Measurements from ENCODE around the gene S100PBP. TPM values are rescaled to one million over a fixed set of nuclear protein-coding genes. Genes with fewer than 3 reads are reported as not detected.
A peak's percentile ranks its signal among the peaks of the same experiment; 100 is the strongest.

Gene S100PBP
- total and polyA plus RNA-seq, 2 of the 4 experiments (the other 2 are of a cell fraction): 13.9 to 20.3 TPM

DNA sequence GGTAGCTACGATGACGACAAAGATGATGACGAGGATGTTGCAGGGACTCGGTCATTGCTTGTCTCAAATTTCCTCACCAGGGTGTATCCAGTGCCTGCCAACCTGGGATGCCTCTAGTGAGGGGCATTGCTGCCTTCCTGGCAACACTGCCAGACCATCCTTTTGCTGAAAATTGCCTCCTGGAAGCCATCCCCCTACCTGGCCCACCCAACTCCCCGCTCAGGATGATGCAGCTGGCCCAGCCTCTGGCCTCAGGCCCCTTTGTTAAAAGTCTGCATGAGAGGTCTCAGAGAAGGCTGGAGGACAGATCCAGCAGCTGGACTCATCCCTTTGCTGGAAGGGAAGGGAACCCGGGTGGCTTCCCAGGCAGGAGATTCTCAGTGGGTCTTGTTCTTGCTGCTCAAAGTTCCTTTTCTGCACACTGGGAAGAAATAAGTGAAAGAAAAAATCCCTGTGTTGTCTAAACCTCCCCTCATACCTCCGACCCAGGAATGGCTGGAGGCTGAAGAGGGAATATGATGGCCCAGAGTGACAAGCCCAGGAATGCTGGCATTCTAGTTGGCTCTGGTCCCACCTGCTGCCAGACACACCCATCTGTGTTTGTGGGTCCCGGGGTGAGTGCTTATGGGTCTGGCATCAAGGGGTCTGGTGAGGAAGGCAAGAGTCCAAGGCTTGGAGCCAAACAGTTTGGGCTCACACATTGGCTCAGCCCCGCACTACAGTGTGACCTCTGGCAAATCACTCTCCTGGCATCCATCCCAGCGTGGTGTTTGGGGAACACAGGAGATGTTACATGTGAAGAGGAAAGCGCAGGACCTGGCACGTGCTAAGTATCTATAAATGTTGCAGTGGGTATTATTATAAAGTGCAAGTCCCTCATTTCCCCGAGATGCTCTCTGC lies 60.0 kb downstream of the S100PBP start (continued):
- TF ChIP-seq POLR2A (IDR thresholded peaks at IDR 0.05; ENCODE audit: low read depth, low read length) (no peak), FOS (IDR thresholded peaks at IDR 0.05; ENCODE audit: low read depth, low read length) (no peak)

DNA sequence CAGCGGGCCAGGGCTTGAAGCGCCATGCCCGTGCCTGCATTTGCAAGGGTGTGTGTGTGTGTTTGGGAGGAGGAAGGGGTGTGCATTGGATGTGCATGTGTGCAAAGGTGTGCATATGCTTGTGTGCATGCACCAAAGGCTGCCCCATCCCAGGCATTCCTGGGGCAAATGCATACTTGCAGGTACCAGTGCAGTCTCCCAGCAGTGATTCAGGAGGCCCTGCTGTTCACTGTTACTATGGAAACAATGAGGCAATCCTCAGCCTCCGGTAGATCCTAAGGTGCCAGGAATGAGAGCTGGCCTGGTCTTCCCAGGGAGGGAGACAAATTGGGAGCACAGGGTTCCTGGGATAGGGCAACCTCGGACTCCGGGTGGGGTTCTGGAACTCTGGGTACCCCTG lies 60.7 kb downstream of the S100PBP start:
- no peaks in the 10 kb centered on the region for H3K36me3 ChIP-seq (ENCODE audit: control insufficient read depth, insufficient read depth, low read length)
- H4K5ac ChIP-seq (ENCODE audit: low read depth, low read length): no peak overlapping the region
- H4K20me1 ChIP-seq (ENCODE audit: insufficient read depth, low read length): no peaks in the 10 kb centered on the region
- no peak overlapping the region for H3K14ac ChIP-seq (replicated peaks; ENCODE audit: low read depth, low read length)
- ATAC-seq (ENCODE audit: low read depth) (peak; percentile 40; the same call in 1 of the 2 replicates), DNase-seq (peak; percentile 30)
- intact Hi-C loops (cut with micrococcal nuclease) (no loop called here), in situ Hi-C loops (cut with MboI; ENCODE audit: low sequenced_read_pairs) (no loop called here), dilution Hi-C loops (cut with HindIII; ENCODE audit: low sequenced_read_pairs, unreplicated experiment) (no loop called here)
- no peak overlapping the region for H3K56ac ChIP-seq (ENCODE audit: extremely low read depth, insufficient read depth, low read length)
- no peak overlapping the region for H4K91ac ChIP-seq (ENCODE audit: insufficient read depth, low read depth, low read length)
- H4K8ac ChIP-seq (ENCODE audit: low read depth in 2 of 2, low read length in 2 of 2): no peak overlapping the region
- H2BK5ac ChIP-seq (ENCODE audit: low read depth, low read length, poor library complexity, severe bottlenecking): no peak overlapping the region
- ChIA-PET POLR2A (ENCODE audit: unreplicated experiment) (no interaction called here), CTCF (interaction anchor here (0.7 kb wide), 1 partner anchor 14 kb away, joined by 3 read pairs; no protein-coding TSS in a partner anchor)
- H3K4me1 ChIP-seq (ENCODE audit: control insufficient read depth, insufficient read depth, low read length): no peaks in the 10 kb centered on the region
- H3K79me1 ChIP-seq (ENCODE audit: low read depth in 1 of 2, low read length in 2 of 2): no peaks in the 10 kb centered on the region
- no peak overlapping the region for H2BK120ac ChIP-seq (ENCODE audit: low read depth, low read length)
- no peaks in the 10 kb centered on the region for H3K9me3 ChIP-seq (ENCODE audit: control insufficient read depth, insufficient read depth, low read length)
- no peak overlapping the region for H3K4me3 ChIP-seq (ENCODE audit: insufficient read depth, low read depth, low read length)
- H3K27ac ChIP-seq (ENCODE audit: insufficient read depth, low read length): no peak overlapping the region
- no peak overlapping the region for H3K23ac ChIP-seq (ENCODE audit: low read depth, low read length)
- no peak overlapping the region for H3K4ac ChIP-seq (ENCODE audit: low read depth, low read length)
- BruUV-seq (replicated peaks): no TSS peak
- no peak overlapping the region for H3K18ac ChIP-seq (ENCODE audit: low read depth, low read length)
- no peak overlapping the region for H2BK15ac ChIP-seq (ENCODE audit: low read depth, low read length)
- no peak overlapping the region for H3K4me2 ChIP-seq (ENCODE audit: low read depth, low read length)
- H2BK20ac ChIP-seq (ENCODE audit: low read depth, low read length): no peak overlapping the region
- H2AK5ac ChIP-seq (ENCODE audit: low read depth, low read length): no peak overlapping the region
- no peak overlapping the region for H2AFZ ChIP-seq (replicated peaks; ENCODE audit: low read length, poor library complexity)
- TF ChIP-seq CEBPB (IDR thresholded peaks at IDR 0.05; ENCODE audit: low read depth, low read length) (peak; percentile 66; the same call in 1 of the 2 replicates), RFX5 (IDR thresholded peaks at IDR 0.05; ENCODE audit: low read depth, low read length) (no peak)
- H3K9ac ChIP-seq (ENCODE audit: low read depth, low read length): no peak overlapping the region
- H2AK9ac ChIP-seq (replicated peaks; ENCODE audit: low read depth, low read length, poor library complexity): no peak overlapping the region
- WGBS, 2 experiments (ENCODE audit: extremely low coverage in 2 of 2, insufficient read length in 1 of 2): 60% methylated on average over 1 of the region's 6 CpGs; no CpG with 5 or more reads in 1 of the 2 experiments
- H3K9me1 ChIP-seq (ENCODE audit: insufficient read depth, low read length): 0 out of 2 replicates have a peak, but pooled peaks cover 3% of the 10 kb centered on the region
- peaks cover 23% of the 10 kb centered on the region for H3K27me3 ChIP-seq (ENCODE audit: control insufficient read depth, insufficient read depth, low read length)
